T-helper 22 cell (primary cell): Measurements from ENCODE around the gene POU2AF3.
"Not testable (repeated sequence)": the region's sequence is repeated elsewhere in the genome, so short reads cannot be mapped to it uniquely, and the experiment has no call there.

ENCODE experiments used
- DNase-seq: peaks from one replicate; pipeline ENCODE4 v3.0.0-alpha.2; 2020; ENCODE audit warnings: low read depth

Gene POU2AF3

GRCh38 chr11:111298413-111299100, at the start of gene POU2AF3:
POU2AF3 (plus strand) TSS chr11:111298546; CDS start chr11:111298582, 36 bp downstream.
- DNase-seq = no peak

GRCh38 chr11:111250936-111251335, 47.4 kb upstream of the POU2AF3 start:
- DNase-seq = no peak

- DNase-seq = no peak
Measured at GRCh38 chr11:111253131-111253530, 45.2 kb upstream of the POU2AF3 start.

GRCh38 chr11:111253630-111254029, 44.7 kb upstream of the POU2AF3 start:
- DNase-seq = no peak

GRCh38 chr11:111258046-111258445, 40.3 kb upstream of the POU2AF3 start:
- no peak for DNase-seq

- DNase-seq = no peak
Measured at GRCh38 chr11:111259896-111260295, 38.5 kb upstream of the POU2AF3 start.

- no peak for DNase-seq
Measured at GRCh38 chr11:111260811-111261210, 37.5 kb upstream of the POU2AF3 start.

- DNase-seq = no peak
Measured at GRCh38 chr11:111264646-111265045, 33.7 kb upstream of the POU2AF3 start.

GRCh38 chr11:111265421-111265820, 32.9 kb upstream of the POU2AF3 start:
- no peak for DNase-seq

GRCh38 chr11:111268303-111268702, 30.0 kb upstream of the POU2AF3 start:
- DNase-seq = not testable (repeated sequence)

GRCh38 chr11:111269146-111269868, 29.0 kb upstream of the POU2AF3 start:
- DNase-seq = no peak

- no peak for DNase-seq
Measured at GRCh38 chr11:111272420-111272819, 25.9 kb upstream of the POU2AF3 start.

- no peak for DNase-seq
Measured at GRCh38 chr11:111282562-111283075, 15.7 kb upstream of the POU2AF3 start.

- no peak for DNase-seq
Measured at GRCh38 chr11:111283945-111284481, 14.3 kb upstream of the POU2AF3 start.

GRCh38 chr11:111285189-111286091, 12.9 kb upstream of the POU2AF3 start:
- no peak for DNase-seq

GRCh38 chr11:111291764-111292163, 6.6 kb upstream of the POU2AF3 start:
- no peak for DNase-seq

- not testable (repeated sequence) for DNase-seq
Measured at GRCh38 chr11:111292408-111292807, 5.9 kb upstream of the POU2AF3 start.

- DNase-seq = no peak
Measured at GRCh38 chr11:111296196-111296595, 2.1 kb upstream of the POU2AF3 start.

- no peak for DNase-seq
Measured at GRCh38 chr11:111297696-111298095, 650 bp upstream of the POU2AF3 start.

- no peak for DNase-seq
Measured at GRCh38 chr11:111299101-111300026, 1.0 kb downstream of the POU2AF3 start.

- no peak for DNase-seq
Measured at GRCh38 chr11:111300569-111300968, 2.2 kb downstream of the POU2AF3 start.
